ENCODE measurements around the gene NFYA.

The NFYA gene

DNA sequence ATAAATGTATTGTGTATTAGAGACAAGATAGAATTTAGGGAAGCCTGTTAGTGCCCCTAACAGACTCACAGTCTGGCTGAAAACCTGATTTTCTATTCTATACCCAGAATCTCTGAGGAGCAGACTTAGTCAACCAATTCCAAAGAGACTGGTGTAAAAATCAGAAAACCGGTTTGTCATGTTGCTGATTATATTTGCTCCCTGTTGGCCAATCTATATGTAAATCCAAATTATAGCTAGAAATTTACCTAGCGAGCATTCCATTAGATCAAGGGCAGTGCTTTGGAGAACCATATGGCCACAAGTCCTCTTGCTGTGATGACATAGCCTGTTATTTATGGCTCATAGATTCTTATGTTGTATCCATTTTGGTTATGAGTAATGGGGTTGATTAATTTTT, 4.8 kb downstream of the NFYA start:
- DNase-seq (ENCODE audit: low read depth) = no peak

DNA sequence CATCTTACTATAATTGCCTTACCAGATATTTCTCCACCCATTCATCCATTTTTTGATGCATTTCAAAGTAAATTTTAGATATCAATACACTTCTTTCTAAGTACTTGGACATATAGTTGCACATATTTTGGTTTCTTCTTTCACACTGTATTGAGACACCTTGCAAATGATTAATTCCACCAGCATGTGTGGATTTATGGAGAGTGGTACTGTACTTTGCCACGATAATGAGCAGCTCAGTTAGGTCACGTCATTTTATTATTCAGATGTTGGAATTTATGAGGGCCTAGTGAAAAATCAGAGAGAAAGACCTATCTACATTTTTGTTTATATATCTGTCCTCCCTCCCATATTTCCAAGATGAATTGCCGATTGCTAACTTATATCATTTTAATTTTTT, 5.3 kb downstream of the NFYA start:
- TF ChIP-seq, protein P1, sequence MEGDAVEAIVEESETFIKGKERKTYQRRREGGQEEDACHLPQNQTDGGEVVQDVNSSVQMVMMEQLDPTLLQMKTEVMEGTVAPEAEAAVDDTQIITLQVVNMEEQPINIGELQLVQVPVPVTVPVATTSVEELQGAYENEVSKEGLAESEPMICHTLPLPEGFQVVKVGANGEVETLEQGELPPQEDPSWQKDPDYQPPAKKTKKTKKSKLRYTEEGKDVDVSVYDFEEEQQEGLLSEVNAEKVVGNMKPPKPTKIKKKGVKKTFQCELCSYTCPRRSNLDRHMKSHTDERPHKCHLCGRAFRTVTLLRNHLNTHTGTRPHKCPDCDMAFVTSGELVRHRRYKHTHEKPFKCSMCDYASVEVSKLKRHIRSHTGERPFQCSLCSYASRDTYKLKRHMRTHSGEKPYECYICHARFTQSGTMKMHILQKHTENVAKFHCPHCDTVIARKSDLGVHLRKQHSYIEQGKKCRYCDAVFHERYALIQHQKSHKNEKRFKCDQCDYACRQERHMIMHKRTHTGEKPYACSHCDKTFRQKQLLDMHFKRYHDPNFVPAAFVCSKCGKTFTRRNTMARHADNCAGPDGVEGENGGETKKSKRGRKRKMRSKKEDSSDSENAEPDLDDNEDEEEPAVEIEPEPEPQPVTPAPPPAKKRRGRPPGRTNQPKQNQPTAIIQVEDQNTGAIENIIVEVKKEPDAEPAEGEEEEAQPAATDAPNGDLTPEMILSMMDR (IDR thresholded peaks at IDR 0.05; ENCODE audit: control insufficient read depth, extremely low read depth, insufficient read depth) = no peak
- no peak for DNase-seq (ENCODE audit: low read depth)
- H3K4me3 ChIP-seq (ENCODE audit: low read depth, low read length) = no peak overlapping the region

More for the DNA sequence above, 4.8 kb downstream of the NFYA start:
- TF ChIP-seq, protein P1 (IDR thresholded peaks at IDR 0.05; ENCODE audit: control insufficient read depth, extremely low read depth, insufficient read depth) = no peak
- H3K4me3 ChIP-seq (ENCODE audit: low read depth, low read length) = peak overlapping the region; percentile 23; the same call in 1 of the 2 replicates

DNA sequence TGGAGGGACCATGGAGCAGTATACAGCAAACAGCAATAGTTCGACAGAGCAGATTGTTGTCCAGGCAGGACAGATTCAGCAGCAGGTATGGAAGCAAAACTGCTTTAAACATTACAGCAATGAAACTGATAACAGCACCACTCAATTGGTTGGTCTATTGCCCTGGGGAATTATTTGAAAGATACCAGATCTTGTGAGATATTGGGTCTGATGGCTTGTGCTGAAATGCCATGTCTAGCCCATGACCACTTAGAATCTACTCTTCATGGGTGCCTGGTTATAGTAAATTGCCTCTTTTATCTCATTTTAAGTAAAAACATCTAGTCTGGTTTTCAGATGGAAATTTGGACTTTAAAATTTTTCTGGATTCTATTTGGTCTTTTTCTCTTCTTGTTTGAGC, 6.3 kb downstream of the NFYA start:
- DNase-seq (ENCODE audit: low read depth) = no peak
- TF ChIP-seq, protein P1 (IDR thresholded peaks at IDR 0.05; ENCODE audit: control insufficient read depth, extremely low read depth, insufficient read depth) = no peak
- H3K4me3 ChIP-seq (ENCODE audit: low read depth, low read length) = no peak overlapping the region

DNA sequence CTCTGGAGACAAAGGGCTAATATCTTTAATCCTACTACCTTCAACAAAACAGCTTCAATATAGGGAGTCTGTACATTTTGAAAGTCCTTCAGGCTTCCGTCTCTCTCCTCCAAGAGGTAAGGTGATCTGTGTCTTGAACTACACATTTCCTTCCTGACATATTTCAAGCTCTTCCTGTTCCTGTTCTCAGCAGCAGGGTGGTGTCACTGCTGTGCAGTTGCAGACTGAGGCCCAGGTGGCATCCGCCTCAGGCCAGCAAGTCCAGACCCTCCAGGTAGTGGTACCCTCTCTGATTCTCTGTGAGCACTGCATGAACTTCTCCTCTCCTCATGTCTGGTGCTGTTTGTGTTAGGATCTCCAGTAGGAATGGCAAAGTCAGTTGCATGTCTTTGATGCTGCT, 7.8 kb downstream of the NFYA start:
- H3K4me3 ChIP-seq (ENCODE audit: low read depth, low read length) = no peak overlapping the region
- DNase-seq (ENCODE audit: low read depth) = no peak
- TF ChIP-seq, protein P1 (IDR thresholded peaks at IDR 0.05; ENCODE audit: control insufficient read depth, extremely low read depth, insufficient read depth) = no peak

DNA sequence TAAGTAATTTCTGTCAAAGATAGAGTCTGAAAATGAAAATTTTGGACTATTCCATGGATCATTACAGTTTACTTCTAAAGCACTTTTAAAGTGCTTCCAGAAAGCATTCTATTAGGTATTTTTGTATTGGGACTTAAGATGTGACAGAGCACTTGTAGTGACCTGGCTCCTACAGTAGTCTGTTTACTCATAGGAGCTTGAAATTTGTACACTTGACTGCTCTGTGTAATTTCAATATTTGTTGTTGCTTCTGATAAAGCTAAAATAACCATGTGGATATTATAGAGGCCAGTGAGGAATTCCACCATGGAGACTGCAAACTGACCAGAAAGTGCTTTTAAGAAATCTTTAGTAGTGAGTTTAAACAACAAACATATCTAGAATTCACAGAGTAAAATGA, 10.3 kb downstream of the NFYA start:
- TF ChIP-seq, protein P1 (IDR thresholded peaks at IDR 0.05; ENCODE audit: control insufficient read depth, extremely low read depth, insufficient read depth) = no peak
- DNase-seq (ENCODE audit: low read depth) = no peak
- H3K4me3 ChIP-seq (ENCODE audit: low read depth, low read length) = no peak overlapping the region

GRCh38 chr6:41085182-41085581, 12.4 kb downstream of the NFYA start:
- no peak overlapping the region for H3K4me3 ChIP-seq (ENCODE audit: low read depth, low read length)
- no peak for DNase-seq (ENCODE audit: low read depth)
- TF ChIP-seq, protein P1 (IDR thresholded peaks at IDR 0.05; ENCODE audit: control insufficient read depth, extremely low read depth, insufficient read depth) = no peak

GRCh38 chr6:41088451-41088850, 15.7 kb downstream of the NFYA start:
- DNase-seq (ENCODE audit: low read depth) = no peak
- no peak overlapping the region for H3K4me3 ChIP-seq (ENCODE audit: low read depth, low read length)
- TF ChIP-seq, protein P1 (IDR thresholded peaks at IDR 0.05; ENCODE audit: control insufficient read depth, extremely low read depth, insufficient read depth) = no peak
